Upper lobe of left lung (tissue), 4 donors: ENCODE results near the gene TMEM164.

Experiments used
- POLR2A ChIP-seq, 4 donors: fragments of 450-650 bp; IDR thresholded peaks; one replicate each; pipeline ENCODE4 v1.5.1; 2016 to 2017; ENCODE audit warnings: antibody characterized with exemption in 4 of 4, mild to moderate bottlenecking in 2 of 4
- POLR2AphosphoS5 ChIP-seq, 2 donors: sonication (generic); formaldehyde crosslinking; IDR thresholded peaks; one replicate each; pipeline ENCODE4 v1.5.1; 2017; ENCODE audit warnings: antibody characterized with exemption in 2 of 2
- TF ChIP-seq, protein P1 (sequence below), 6 experiments: fragments of 450-650 bp in 4 of 6; fragments of 200-600 bp in 2 of 6; sonication (generic) in 2 of 6; IDR thresholded peaks; one replicate each; pipeline ENCODE4 v1.5.1; 2016 to 2019; ENCODE audit warnings: antibody characterized with exemption in 6 of 6

DNA sequence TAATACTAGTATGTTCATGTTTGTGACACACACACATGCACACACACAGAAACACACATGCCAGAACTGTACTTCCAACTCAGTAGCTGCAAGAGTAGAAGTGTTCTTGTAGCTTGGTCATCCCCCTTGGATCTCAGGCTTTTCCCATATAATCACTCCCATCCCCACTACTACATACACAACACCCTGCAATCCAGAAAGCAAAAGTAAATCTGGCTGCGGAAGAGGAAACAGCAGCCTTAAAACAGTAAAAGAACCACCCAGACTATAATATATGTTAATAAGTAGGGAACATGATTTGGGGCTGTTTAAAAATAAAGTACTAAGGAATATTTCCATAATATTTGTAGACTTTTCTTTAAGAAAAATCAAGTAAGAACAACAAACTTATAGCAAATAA lies 211.8 kb downstream of the TMEM164 start:
- TF ChIP-seq, protein P1, sequence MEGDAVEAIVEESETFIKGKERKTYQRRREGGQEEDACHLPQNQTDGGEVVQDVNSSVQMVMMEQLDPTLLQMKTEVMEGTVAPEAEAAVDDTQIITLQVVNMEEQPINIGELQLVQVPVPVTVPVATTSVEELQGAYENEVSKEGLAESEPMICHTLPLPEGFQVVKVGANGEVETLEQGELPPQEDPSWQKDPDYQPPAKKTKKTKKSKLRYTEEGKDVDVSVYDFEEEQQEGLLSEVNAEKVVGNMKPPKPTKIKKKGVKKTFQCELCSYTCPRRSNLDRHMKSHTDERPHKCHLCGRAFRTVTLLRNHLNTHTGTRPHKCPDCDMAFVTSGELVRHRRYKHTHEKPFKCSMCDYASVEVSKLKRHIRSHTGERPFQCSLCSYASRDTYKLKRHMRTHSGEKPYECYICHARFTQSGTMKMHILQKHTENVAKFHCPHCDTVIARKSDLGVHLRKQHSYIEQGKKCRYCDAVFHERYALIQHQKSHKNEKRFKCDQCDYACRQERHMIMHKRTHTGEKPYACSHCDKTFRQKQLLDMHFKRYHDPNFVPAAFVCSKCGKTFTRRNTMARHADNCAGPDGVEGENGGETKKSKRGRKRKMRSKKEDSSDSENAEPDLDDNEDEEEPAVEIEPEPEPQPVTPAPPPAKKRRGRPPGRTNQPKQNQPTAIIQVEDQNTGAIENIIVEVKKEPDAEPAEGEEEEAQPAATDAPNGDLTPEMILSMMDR (IDR thresholded peaks at IDR 0.05), result no peak
- TF ChIP-seq POLR2AphosphoS5 (IDR thresholded peaks at IDR 0.05), result no peak
- no peak for TF ChIP-seq POLR2A (IDR thresholded peaks at IDR 0.05)
